NCI-H2029 treated with DMSO at 0.1 percent for 48 hours (cell line): ENCODE results near the gene ITGA7.

ENCODE experiments used
- DNase-seq: peaks from one replicate; lab custom pipeline; 2025; lab: John Stamatoyannopoulos, UW

ITGA7 gene

DNA sequence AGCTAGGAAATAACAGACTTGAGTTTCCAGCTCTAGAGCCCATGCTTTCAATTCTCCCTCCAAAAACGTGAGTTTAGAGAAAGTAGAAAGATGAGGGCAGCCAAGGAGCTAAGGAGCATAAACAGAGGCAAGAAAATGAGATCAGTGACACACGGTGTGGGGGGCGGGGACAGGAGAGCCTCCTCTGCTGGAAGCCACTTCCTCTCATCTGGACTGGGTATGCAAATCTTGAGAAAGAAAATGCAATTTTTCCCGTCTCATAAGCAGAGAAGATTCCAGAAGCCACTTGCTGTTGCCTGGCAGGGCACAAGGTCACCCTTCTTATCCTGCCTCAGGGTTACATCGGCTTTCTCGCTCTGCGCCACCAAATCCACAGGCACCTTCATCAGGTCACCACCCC is 65.0 kb downstream of the ITGA7 start:
- no peak for DNase-seq

DNA sequence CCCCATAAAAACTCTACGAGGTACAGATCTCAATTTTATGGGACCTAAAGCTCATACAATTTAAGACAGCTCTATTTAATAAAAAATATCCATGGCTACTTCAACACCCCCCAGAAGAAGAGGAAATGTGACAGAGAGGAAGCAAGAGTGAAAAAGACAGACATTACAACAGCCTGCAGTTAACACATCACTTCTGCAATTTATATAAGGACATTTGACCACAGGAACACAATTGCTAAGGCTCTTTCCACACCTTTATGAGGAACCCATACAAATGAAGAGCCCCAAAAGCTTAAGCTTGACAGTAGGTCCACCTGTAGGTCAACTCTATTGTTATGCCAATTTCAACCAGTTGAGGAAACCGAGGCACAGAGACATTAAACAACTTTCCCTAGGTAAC is 65.4 kb downstream of the ITGA7 start:
- no peak for DNase-seq

DNA sequence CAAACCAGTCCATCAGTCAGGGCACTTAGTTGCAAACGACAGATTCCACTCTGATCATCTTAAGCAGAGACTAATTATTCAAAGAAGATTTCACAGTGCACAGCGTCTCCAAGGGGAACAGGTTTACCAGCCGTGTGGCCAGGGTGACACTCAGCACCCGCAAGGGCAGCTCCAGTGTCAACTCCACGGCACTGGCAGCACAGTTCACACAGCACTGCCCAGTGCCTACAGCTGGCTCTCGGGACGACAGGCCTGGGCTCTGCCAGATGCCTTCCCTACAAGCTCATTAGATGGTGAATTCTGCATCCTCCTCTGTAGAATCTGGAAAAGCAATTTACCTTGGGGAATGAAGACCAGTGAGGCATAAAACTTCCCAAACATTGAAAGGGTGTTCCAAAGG is 66.1 kb downstream of the ITGA7 start:
- DNase-seq: no peak

DNA sequence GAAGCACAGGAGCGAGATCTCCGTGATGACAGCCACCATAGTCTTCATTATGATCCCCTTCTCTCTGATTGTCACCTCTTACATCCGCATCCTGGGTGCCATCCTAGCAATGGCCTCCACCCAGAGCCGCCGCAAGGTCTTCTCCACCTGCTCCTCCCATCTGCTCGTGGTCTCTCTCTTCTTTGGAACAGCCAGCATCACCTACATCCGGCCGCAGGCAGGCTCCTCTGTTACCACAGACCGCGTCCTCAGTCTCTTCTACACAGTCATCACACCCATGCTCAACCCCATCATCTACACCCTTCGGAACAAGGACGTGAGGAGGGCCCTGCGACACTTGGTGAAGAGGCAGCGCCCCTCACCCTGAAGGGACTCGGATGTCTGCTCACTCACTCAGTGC is 70.2 kb downstream of the ITGA7 start:
- no peak for DNase-seq

DNA sequence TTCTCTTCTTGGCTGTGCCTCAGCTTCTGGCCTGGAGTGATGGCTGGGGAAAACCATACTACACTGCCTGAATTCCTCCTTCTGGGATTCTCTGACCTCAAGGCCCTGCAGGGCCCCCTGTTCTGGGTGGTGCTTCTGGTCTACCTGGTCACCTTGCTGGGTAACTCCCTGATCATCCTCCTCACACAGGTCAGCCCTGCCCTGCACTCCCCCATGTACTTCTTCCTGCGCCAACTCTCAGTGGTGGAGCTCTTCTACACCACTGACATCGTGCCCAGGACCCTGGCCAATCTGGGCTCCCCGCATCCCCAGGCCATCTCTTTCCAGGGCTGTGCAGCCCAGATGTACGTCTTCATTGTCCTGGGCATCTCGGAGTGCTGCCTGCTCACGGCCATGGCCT is 70.9 kb downstream of the ITGA7 start, which contains the start of gene OR10P1:
OR10P1 (plus strand) TSS at position 40 of the 400 bp plus-strand sequence; CDS start at position 40, 0 bp downstream.
- no peak for DNase-seq

DNA sequence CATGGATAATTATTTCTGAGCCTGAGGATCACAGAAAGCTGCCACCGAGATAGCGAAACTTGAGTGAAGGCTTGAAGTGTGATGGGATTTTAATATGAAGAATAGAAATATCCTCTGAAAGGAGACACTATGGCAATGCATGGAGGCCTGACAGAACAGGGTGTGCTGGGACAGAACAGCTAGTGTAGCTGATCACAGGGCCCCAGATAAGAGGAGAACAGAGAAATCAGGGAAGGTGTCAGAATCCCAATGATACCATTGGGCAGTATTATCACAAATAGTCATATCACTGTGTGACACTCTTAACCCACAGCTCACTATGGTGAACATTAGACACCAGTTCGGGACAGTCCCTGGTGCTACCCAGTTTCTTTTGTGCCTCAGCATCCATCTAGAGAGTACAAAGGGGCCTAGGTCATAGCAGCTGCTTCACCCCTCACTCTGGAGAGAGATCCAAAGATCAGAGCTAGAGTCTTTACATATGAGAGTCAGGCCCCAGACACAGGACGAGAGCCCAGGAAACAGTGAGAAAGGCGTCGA is 71.5 kb downstream of the ITGA7 start:
- no peak for DNase-seq
